ENCODE results near the gene ZNF804B. TPM values are rescaled to one million over a fixed set of nuclear protein-coding genes. Genes with fewer than 3 reads are reported as not detected.

Gene ZNF804B
- total and polyA plus RNA-seq, 7 donors = 0.01 to 0.41 (median 0.32) TPM; not detected in 3

- Histone ChIP-seq H3K4me3 (no peak overlapping the region), H3K27ac (no peak overlapping the region), H3K36me3 (no peaks in the 10 kb centered on the region), H3K9me3 (no peaks in the 10 kb centered on the region), H3K27me3 (peaks cover 21 to 48% (median 31%) of the 10 kb centered on the region in 3 donors), H3K4me1 (peaks cover 0 to 19% (median 17%) of the 10 kb centered on the region in 4 donors)
- 45 to 69% methylated on average over 1 of the region's 1 CpG for WGBS, 2 donors
- no peak for DNase-seq
- intact Hi-C loops (cut with DNase I) = no loop called here
- TF ChIP-seq POLR2A (IDR thresholded peaks at IDR 0.05) = no peak
- TF ChIP-seq POLR2AphosphoS5 (IDR thresholded peaks at IDR 0.05) = no peak
- TF ChIP-seq EP300 (IDR thresholded peaks at IDR 0.05) = no peak
- TF ChIP-seq CTCF (IDR thresholded peaks at IDR 0.05) = no peak
Observed at GRCh38 chr7:88761779-88762178, 2.3 kb downstream of the ZNF804B start.

- Histone ChIP-seq H3K27me3 (no peaks in the 10 kb centered on the region), H3K4me3 (no peak overlapping the region), H3K27ac (no peak overlapping the region), H3K4me1 (no peaks in the 10 kb centered on the region), H3K9me3 (no peaks in the 10 kb centered on the region), H3K36me3 (no peaks in the 10 kb centered on the region)
- no peak for TF ChIP-seq EP300 (IDR thresholded peaks at IDR 0.05)
- TF ChIP-seq POLR2AphosphoS5 (IDR thresholded peaks at IDR 0.05) = no peak
- WGBS, 2 donors = 59 to 73% methylated on average over 1 of the region's 1 CpG
- intact Hi-C loops (cut with DNase I) = no loop called here
- DNase-seq = no peak
Observed at GRCh38 chr7:88771417-88771816, 11.9 kb downstream of the ZNF804B start.

DNA sequence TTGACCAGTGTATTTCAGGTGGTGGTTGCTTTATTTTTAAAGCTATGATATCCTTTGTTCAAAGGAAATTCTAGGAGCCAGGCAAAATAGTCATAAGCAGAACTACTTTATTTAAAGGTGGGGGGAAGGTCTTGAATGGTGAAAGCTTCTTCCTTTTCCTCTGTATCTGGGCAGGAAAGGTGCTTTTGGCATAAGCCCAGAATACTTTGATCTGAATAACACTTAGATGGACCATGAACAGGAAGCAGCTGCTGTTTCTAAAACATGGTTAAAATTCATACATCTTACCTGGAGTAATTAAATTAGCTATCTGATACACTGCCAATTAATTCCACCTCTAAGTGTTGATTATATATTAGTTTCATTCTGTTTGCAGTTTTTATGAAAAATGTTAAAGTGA, 13.3 kb downstream of the ZNF804B start:
- TF ChIP-seq POLR2A (IDR thresholded peaks at IDR 0.05) = no peak
- TF ChIP-seq POLR2AphosphoS5 (IDR thresholded peaks at IDR 0.05) = no peak
- no peak for TF ChIP-seq EP300 (IDR thresholded peaks at IDR 0.05)
- TF ChIP-seq CTCF (IDR thresholded peaks at IDR 0.05) = no peak
- intact Hi-C loops (cut with DNase I) = no loop called here
- Histone ChIP-seq H3K4me3 (no peak overlapping the region), H3K27ac (no peak overlapping the region), H3K4me1 (no peaks in the 10 kb centered on the region), H3K9me3 (no peaks in the 10 kb centered on the region), H3K27me3 (no peaks in the 10 kb centered on the region), H3K36me3 (no peaks in the 10 kb centered on the region)
- no peak for DNase-seq

DNA sequence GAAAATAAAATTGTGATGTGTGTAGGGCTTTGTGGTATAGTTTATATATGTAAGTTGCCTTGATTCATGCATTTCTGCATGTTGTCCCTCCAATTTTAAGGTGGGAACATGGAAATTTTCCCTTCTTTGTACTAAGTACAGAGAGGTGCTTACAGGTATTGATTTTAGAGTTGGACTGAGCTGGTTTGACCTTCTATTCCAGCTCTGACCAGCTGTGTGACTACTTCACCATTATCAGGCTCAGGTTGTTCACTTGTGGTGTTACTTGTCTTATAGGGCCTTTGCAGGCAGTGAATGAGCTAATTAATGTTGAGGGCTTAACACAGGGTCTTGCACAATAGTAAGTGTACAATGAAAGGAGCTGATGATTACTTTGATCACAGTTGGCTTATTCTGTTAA, 16.3 kb downstream of the ZNF804B start:
- Histone ChIP-seq H3K4me3 (no peak overlapping the region), H3K9me3 (no peaks in the 10 kb centered on the region)
- intact Hi-C loops (cut with DNase I) = no loop called here

GRCh38 chr7:88787777-88788176, 28.3 kb downstream of the ZNF804B start:
- 72 to 83% methylated on average over 2 of the region's 2 CpGs for WGBS, 2 donors
- TF ChIP-seq EP300 (IDR thresholded peaks at IDR 0.05) (no peak), POLR2A (IDR thresholded peaks at IDR 0.05) (no peak), POLR2AphosphoS5 (IDR thresholded peaks at IDR 0.05) (no peak), CTCF (IDR thresholded peaks at IDR 0.05) (no peak)
- no peak overlapping the region for H3K4me3 ChIP-seq
- H3K36me3 ChIP-seq = no peaks in the 10 kb centered on the region
- no peaks in the 10 kb centered on the region for H3K4me1 ChIP-seq
- H3K9me3 ChIP-seq = no peaks in the 10 kb centered on the region
- H3K27ac ChIP-seq = no peak overlapping the region
- H3K27me3 ChIP-seq = no peaks in the 10 kb centered on the region
- DNase-seq = no peak
- intact Hi-C loops (cut with DNase I) = no loop called here

More for the DNA sequence above, 16.3 kb downstream of the ZNF804B start:
- DNase-seq = no peak
- H3K36me3 ChIP-seq = no peaks in the 10 kb centered on the region
- no peak overlapping the region for H3K27ac ChIP-seq
- H3K27me3 ChIP-seq = no peaks in the 10 kb centered on the region
- TF ChIP-seq POLR2AphosphoS5 (IDR thresholded peaks at IDR 0.05) = no peak
- TF ChIP-seq EP300 (IDR thresholded peaks at IDR 0.05) = no peak
- TF ChIP-seq POLR2A (IDR thresholded peaks at IDR 0.05) = no peak
- no peak for TF ChIP-seq CTCF (IDR thresholded peaks at IDR 0.05)
- no peaks in the 10 kb centered on the region for H3K4me1 ChIP-seq

Measured in sigmoid colon (tissue), 7 donors.